NCI-H345 treated with DMSO at 0.1 percent for 48 hours (cell line): ENCODE data around the gene NOMO2.
"Not testable (repeated sequence)": the region's sequence is repeated elsewhere in the genome, so short reads cannot be mapped to it uniquely, and the experiment has no call there.

ENCODE experiments used
- DNase-seq: peaks from one replicate; lab custom pipeline; 2025; ENCODE audit not compliant: unreplicated experiment; lab: John Stamatoyannopoulos, UW

The NOMO2 gene

GRCh38 chr16:18577942-18578341 is 16.0 kb upstream of the NOMO2 start:
- not testable (repeated sequence) for DNase-seq

GRCh38 chr16:18575945-18576344 is 14.0 kb upstream of the NOMO2 start:
- DNase-seq, result not testable (repeated sequence)

- not testable (repeated sequence) for DNase-seq
Measured at GRCh38 chr16:18575298-18575917, 13.5 kb upstream of the NOMO2 start.

- DNase-seq, result not testable (repeated sequence)
Measured at GRCh38 chr16:18573887-18574286, 12.0 kb upstream of the NOMO2 start.

GRCh38 chr16:18572973-18573372 is 11.1 kb upstream of the NOMO2 start:
- not testable (repeated sequence) for DNase-seq

GRCh38 chr16:18571307-18571850 is 9.5 kb upstream of the NOMO2 start:
- DNase-seq, result not testable (repeated sequence)

GRCh38 chr16:18570529-18571306 is 8.8 kb upstream of the NOMO2 start:
- not testable (repeated sequence) for DNase-seq

- DNase-seq, result not testable (repeated sequence)
Measured at GRCh38 chr16:18560416-18561220, 1.3 kb downstream of the NOMO2 start.

GRCh38 chr16:18553671-18554070 is 8.2 kb downstream of the NOMO2 start:
- DNase-seq, result not testable (repeated sequence)

GRCh38 chr16:18547382-18547781 is 14.5 kb downstream of the NOMO2 start:
- not testable (repeated sequence) for DNase-seq

GRCh38 chr16:18546853-18547252 is 15.0 kb downstream of the NOMO2 start:
- not testable (repeated sequence) for DNase-seq

GRCh38 chr16:18544232-18545081 is 17.4 kb downstream of the NOMO2 start:
- not testable (repeated sequence) for DNase-seq

- DNase-seq, result not testable (repeated sequence)
Measured at GRCh38 chr16:18541912-18542311, 20.0 kb downstream of the NOMO2 start.

- DNase-seq, result not testable (repeated sequence)
Measured at GRCh38 chr16:18537004-18537403, 24.9 kb downstream of the NOMO2 start.

GRCh38 chr16:18535519-18536168 is 26.3 kb downstream of the NOMO2 start:
- not testable (repeated sequence) for DNase-seq

GRCh38 chr16:18534308-18534707 is 27.6 kb downstream of the NOMO2 start:
- DNase-seq, result not testable (repeated sequence)

GRCh38 chr16:18531323-18531722 is 30.6 kb downstream of the NOMO2 start:
- not testable (repeated sequence) for DNase-seq

GRCh38 chr16:18530329-18530728 is 31.6 kb downstream of the NOMO2 start:
- not testable (repeated sequence) for DNase-seq

GRCh38 chr16:18526547-18526946 is 35.4 kb downstream of the NOMO2 start:
- DNase-seq, result not testable (repeated sequence)
